Stimulated activated CD4-positive, alpha-beta T cell treated with anti-CD3 and anti-CD28 coated beads, Interleukin-1b, Interleukin-23, amount 100 ng/mL, for 4 hours (primary cell): Measurements from ENCODE around the gene PHYHD1.
"Not testable (repeated sequence)": the region's sequence is repeated elsewhere in the genome, so short reads cannot be mapped to it uniquely, and the experiment has no call there.

Experiments used
- DNase-seq, 2 donors: peaks; one replicate each; pipeline ENCODE4 v3.0.0-alpha.2; 2020; ENCODE audit warnings: low read depth in 2 of 2

PHYHD1 gene

DNA sequence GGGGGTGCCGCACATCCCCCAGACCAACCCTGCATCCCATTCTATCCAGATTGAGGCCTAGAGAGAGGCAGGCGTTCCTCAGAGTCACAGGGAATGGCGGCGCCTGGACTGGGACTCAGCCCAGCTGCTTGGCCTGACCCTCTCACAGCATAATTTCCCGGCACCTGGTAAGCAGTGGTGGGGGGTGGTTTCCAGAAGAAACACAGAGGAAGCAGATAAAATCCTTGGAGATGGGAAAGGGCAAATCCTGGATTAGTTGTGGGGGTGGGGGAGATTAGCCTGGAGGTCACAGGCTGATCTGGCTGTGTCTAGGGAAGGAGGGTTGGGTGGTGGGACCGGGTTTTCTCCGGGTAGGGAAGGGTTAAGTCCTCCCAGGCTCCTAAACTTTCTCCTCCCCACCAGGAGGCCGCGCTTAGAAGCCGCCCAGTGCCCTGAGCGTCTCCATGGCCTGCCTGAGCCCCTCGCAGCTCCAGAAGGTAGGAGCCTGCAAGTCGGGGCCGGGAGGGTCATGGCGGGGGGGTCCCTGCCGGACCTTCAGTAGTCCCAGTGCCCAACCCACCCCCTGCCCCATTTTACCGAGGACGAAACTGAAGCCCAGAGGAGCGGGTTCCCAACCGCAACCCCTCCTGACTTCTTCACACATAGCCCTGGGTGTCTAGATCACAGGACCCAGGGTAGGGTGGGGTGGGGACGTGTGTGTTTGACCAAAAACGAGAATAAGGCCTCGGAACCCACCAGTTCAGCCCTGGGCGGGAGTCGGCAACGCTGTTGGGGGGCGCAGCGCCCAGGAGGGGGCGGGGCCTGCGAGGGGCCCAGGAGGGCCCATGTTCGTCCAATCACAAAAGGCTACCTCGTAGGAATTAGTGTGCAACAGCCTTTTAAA, 1.3 kb downstream of the PHYHD1 start:
- DNase-seq: no peak

DNA sequence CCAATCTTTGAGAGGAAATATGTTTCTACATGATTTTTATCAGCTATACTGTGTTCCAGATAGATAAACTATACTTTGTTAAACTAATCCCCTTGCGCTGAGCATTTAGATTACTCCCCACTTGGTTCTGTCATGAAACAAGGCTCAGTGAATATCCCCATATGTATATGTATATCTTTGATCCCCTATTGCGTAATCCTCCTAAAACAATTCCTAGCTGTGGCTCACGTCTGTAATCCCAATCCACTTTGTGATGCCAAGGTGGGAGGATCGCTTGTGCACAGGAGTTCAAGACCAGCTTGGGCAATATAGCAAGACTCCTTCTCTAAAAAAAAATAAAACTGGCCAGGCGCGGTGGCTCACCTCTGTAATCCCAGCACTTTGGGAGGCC, 2.7 kb downstream of the PHYHD1 start:
- DNase-seq: no peak

DNA sequence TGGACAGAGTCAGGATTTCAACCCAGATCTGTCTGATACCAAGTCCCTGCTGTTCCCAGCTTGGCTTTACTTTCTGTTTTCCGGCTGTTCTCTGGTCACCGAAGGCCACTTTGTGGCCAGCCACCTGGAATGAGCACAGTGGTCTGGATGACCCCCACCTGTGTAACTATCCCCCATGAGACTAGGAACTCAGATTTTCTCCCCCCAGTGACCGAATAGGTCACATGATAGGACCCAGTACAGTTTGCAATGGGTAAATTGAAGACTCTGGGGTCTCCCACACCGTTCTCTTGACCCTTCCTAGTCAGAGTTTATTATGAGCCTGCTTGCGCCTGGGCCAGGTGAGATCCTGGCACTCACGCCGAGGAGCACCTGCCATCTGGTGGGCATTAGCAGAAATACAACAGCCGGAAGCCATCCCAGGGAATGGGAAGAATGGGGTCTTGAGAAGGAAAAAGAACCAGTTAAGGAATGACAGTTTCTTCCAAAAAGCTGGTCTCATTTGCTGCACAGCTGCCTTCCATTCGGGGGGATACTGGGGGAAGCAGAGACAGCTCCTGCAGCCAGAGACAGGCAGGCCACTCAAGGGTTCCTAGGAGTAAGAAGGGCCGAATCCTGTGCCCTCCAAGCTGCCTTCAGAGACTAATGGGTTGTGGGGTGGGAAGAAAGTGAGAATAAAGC, 7.1 kb downstream of the PHYHD1 start:
- peak; percentile 32 to 45 for DNase-seq

DNA sequence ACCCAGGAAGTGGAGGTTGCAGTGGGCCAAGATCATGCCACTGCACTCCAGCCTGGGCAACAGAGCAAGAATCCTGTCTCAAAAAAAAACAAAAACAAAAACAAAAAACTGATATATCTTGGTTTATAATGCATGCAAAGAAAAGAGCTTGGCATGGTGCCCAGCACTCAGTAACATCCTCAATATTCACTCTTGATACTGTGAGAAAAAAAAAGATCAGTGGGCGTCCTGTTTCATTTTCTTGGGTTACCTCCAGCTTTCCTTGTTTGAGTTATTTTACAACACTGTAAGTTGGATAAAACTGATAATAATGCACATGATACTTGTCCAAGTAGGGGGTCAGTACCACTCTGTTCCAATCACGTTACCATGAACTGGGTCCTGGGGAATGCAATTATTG, 7.8 kb downstream of the PHYHD1 start:
- no peak for DNase-seq

DNA sequence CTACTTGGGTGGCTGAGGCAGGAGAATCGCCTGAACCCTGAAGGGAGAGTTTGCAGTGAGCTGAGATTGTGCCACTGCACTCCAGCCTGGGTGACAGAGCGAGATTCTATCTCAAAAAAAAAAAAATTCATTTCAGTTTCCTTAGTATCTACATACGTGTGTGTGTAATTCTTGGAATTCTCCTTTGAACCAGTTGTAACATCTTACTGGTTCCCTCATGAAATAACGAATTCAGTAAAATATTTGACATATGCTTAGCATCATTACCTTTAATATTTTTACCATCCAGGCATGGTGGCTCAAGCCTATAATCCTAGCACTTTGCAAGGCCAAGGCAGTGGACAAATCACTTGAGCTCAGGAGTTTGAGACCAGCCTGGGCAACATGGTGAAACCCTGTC, 8.8 kb downstream of the PHYHD1 start:
- no peak for DNase-seq

DNA sequence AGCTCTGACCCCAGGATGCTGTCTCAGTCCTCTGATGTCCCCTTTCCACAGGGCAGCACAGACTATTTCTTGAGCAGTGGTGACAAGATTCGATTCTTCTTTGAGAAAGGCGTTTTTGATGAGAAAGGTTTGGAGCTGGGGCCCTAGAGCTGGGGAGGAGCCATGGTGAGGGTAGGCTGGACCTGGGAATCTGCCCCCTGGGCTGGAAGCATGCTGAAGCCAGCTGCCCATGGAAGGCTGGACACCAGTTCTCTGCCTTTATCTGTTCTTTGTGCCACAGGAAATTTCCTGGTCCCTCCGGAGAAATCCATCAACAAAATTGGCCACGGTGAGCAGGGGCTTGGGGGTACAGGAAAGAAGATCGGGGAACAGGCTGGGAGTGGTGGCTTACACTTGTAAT, 12.9 kb downstream of the PHYHD1 start:
- DNase-seq: no peak

DNA sequence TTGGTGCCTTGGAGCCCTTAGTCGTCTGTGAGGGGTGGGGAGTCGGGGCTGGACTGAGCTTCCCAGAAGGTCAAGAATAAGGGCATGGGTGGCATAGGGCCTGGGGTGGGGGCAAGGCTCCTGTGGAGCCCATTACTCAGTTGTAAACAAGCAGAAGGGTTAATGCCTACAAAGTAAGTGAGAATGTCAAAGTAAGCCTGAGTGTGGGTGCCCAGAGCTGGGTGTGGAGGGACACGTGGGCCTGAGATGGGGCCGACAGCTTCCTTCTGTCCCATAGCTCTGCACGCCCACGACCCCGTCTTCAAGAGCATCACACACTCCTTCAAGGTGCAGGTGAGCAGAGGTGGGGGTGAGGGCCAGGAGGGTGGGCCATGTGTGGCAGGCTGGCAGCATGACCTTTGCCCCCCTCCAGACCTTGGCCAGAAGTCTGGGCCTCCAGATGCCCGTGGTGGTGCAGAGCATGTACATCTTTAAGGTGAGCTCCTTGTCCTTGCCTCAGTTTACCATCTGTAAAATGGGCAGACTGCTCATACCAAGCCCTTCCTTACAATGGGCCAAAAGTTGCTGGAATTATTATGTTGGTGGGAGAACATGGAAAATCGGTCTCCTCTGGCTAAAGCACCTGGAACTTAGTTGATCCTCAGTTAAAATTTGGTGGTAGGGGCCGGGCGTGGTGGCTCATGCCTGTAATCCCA, 15.5 kb downstream of the PHYHD1 start:
- DNase-seq: no peak

DNA sequence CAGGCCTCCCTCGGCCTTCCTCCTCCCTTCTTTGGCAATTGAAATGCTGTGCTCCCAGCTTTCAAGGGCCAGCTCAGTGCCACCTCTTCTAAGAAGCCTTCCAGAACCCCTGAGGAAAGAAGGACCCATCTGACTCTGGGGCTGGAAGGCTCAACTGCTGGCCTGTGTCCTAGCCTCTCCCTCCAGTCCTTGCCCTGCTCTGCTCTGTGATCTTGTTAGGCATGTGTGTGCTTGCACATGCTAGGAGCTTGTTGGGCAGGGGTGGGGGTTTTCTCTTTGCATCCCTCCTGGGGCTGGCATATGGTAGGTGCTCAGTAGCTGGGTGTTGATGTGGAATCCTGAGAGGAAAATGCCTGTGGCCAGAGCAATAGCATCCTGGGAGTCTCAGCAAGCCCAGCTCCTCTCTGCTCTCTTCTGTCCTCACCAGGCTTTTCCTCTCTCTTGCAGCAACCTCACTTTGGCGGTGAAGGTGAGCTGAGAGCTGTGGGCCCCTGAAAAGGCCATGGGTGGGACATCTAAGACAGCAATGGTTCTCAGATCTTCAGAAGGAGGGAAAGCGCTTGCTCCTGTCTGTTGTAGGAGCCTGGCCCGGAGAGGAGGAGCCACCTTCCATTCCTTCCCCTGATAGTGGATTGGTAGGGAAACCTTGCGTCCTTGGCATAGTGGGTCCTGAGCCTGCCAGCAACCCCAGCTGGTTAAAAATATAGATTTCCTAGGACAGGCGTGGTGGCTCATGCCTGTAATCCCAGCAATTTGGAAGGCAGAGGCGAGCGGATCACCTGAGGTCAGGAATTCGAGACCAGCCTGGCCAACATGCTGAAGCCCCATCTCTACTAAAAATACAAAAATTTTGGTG, 16.8 kb downstream of the PHYHD1 start:
- DNase-seq: no peak

DNA sequence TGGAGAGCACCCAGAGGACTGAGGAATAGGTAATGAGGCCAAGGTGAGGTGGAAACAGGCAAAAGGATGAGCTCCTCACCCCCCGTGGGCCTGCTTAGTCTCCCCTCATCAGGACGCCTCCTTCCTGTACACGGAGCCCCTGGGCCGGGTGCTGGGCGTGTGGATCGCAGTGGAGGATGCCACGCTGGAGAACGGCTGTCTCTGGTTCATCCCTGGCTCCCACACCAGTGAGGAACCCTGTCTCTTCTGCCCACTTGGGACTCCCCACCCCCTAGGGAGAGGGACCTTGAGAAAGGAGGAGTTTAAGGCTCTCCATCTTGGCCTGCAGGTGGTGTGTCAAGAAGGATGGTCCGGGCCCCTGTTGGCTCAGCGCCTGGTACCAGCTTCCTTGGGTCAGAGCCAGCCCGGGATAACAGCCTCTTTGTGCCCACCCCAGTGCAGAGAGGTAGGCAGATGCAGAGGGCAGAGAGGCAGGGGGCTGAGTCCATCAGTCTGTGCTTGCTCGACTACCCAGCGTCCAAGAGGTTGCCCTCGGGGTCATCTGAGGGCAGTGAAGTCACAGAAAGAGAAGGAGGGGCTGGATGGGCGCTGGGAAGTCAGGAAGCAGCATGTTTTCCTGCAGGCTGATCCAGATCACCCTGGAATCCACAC, 19.6 kb downstream of the PHYHD1 start:
- no peak for DNase-seq

DNA sequence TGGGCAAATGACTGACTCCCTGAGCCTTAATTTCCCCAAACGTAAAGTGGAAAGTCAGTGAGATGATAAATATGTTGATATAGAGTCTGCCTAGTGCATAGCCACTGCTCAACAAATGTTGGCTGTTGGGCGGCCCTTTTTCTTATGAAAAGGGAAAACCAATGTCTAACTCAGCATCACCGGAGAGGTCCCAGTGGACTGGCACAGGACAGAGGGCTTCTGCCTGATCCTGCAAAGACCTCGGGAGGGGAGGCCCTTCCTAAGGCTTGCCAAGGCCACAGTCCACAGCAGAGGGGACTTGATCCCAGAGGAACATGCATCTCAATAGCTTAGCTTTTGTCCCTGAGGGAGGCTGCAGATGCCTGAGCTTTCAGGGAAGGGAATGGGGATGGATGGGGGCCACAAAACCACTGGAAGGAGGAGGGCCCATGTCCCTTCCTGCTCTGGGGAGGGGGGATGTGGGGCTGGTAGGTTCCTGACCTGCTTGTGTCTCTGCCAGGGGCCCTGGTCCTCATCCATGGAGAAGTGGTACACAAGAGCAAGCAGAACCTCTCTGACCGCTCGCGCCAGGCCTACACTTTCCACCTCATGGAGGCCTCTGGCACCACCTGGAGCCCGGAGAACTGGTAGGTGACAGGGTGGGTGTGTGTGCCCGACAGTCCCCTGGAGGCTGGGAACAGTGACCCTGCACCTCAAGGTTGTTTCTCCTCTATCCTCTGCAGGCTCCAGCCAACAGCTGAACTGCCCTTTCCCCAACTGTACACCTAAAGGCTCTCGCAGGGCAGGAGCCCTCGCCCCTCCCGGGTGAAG, 20.4 kb downstream of the PHYHD1 start:
- no peak for DNase-seq

DNA sequence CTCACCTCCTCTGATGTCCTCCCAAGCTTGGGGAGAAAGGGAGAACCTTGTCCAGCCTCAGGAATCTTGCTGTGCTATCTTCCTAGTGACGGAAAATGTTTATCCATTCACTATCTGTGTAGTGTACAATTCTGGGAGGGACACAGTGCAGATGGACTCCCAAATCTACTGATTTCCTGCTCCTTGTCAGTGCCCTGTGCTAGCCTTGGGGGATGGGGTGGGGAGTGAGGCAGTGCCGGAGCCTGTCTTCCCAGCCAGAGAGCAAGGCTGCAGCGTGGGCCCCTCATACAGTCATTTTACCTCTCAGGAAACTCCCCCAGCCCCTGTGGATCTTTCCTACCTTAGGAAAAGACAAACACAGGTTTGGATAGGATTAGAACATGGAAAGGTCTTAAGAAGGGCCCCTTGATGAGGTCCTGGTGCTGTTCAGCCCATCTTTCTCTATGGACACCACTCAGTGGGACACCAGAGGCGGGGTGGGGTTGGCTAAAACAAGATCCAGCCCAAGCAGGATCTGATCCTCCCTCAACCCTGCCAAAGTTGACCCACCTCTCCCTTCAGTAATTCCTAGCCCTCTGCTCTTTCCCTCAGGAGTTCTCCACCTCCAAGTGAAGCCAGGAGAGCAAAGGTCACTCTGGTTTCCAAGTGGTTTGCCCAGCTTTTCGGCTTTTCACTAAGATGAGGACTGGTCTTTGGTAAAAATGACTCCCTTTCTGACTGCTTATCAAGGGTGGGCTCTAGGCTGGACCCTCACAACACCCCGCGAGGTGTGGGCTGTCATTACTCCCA, 23.2 kb downstream of the PHYHD1 start:
- no peak for DNase-seq

DNA sequence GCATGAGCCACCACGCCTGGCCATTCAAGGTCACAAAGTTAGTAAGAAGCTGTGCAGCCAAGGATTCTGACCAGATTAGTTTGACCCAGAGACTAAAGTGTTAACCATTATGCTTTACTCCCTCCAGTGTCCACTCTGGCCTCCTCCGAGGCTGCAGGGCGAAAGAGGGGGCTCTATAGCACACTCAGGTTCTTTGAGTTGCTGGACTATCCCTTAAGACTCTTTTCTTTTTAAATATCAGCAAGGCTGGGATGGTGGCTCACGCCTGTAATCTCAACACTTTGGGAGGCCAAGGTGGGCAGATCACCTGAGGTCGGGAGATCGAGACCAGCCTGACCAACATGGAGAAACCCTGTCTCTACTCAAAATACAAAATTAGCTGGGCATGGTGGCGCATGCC, 24.2 kb downstream of the PHYHD1 start:
- not testable (repeated sequence) for DNase-seq

DNA sequence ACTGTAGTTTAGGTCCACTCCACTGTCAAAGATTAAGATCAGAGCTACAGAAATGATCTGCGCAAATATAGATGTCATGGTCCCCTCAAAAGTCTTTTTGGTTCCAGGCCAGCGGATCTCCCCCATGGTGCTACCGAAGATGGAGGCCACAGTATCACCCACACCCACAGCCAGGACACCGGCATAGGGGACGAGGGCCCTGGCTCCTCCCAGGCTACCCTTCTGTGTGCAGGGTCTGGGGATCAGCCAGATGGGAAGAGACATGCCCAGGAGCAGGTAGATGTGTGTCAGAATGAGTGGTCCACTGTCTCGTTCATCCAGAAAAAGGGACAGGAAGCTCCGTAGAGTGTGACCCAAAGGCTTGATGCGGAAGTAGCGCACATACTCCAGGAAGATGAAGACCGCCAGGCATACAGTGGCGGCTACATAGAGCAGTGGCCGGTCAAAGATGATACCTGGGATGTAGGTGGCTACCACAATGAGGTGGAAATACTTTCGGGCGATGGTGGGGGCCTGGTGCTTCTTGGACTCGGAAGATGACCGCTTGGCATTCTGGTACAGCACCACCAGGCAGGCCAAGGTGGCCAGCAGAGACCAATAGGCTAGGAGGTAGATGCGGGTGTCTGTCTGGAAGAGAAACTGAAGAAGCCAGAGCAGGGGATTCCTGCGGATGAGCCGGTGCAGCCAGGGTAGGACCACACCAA, 25.2 kb downstream of the PHYHD1 start:
- no peak for DNase-seq

DNA sequence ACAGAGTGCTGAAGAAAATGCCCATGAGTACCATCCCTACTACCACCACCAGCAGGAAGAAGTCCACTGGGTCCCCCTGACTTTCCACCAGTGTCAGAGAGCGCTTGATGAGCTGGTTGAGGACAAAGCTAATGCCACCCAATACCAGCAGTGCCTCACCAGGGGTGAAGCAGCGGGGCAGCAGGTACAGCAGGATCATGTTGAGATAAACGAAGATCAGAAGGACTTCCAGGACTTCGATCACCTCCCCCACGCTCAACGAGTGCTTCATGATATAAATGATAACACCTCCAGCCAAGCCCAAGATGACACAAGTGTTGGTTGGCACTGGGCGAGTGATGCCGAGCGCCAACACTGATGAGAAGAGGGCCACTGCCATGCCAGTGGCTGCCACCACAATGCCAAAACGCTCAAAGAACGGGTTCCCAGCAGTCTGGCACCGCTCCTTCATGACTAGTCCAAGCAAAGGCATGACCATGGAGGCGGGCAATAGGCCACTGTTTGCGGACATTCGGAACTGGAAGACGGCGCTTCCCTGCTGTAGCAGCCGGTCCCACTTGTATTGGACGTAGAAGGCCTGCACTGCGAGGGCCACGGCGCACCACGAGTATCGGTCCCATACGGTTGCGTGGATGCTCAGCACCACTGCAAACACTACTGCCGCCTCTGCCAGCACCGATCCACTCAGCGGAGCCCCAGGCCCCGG, 25.9 kb downstream of the PHYHD1 start:
- no peak for DNase-seq

DNA sequence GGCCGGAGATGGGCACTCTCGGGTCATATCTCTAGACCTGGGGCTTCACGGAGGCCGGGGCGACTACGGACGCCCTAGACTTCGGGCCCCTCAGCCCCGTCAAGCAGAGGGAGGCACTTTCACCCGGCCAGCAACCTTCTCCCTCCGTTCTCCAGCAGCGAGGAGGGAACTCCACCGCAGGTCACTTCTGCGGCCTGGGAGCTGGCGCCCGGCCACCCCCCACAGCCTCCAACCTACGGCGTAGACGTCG, 26.4 kb downstream of the PHYHD1 start:
- no peak for DNase-seq

DNA sequence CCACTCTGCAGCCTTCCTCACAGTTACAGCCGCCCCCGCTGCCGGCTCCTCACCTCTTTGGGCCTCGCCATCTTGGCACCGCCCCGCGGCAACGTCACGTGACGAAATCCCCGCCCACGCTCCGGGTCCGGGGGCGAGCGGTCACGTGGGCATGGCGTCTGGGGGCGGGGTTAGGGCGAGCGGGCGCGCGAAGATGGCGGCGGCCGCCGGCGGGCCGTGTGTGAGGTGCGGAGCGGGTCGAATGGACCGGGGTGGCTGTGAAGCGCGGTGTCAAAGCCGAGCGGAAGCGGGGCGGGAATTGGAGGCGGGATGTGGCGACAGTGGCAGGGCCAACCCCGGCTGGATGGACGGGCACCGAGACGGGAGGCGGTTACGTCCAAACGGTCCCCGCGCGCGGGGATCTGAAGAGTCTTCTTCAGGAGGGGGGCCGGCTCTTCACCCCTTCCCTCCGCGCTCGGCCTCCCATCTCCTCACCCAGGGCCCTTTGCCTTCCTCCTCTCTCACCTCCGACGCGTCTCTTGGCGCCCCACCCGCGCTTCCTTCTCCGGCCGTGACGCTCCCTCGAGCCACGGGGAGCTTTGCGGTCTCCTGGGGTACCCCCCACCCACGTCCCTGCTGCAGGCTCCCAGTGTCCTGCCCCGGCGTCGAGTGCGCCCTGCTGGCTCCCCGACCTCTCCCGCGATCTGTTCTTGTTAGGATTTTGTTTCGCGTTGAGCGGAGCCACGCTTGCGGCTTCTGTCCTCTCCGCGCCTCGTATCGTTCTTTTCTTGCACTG, 26.9 kb downstream of the PHYHD1 start, which contains the start of the genes DOLK and NUP188:
Gene DOLK (minus strand): TSS at position 77 of the 775 bp plus-strand sequence. CDS start 300 bp downstream, outside the sequence.
Gene NUP188 (plus strand): TSS at position 173 of the 775 bp plus-strand sequence. CDS start 21 bp downstream, at position 194.
- DNase-seq: peak; percentile 100

DNA sequence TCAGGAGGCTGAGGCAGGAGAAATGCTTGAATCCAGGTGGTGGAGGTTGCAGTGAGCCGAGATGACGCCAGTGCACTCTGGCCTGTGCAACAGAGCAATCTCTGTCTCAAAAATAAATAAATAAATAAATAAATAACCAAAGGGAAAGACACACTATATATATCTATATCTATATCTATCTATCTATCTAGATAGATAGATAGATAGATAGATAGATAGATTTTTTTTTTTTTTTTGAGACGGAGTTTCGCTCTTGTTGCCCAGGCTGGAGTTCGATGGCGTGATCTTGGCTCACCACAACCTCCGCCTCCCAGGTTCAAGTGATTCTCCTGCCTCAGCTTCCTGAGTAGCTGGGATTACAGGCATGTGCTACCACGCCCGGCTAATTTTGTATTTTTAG, 40.6 kb downstream of the PHYHD1 start:
- DNase-seq: not testable (repeated sequence)
